GM15510 (cell line): ENCODE measurements around the gene ZNF385C.

Experiments
- POLR2A ChIP-seq: IDR thresholded peaks from 3 replicates; pipeline ENCODE4 v1.6.1; 2011; ENCODE audit warnings: borderline replicate concordance; ENCODE audit not compliant: insufficient read length; ENCODE audit errors: extremely low read depth

The ZNF385C gene

DNA sequence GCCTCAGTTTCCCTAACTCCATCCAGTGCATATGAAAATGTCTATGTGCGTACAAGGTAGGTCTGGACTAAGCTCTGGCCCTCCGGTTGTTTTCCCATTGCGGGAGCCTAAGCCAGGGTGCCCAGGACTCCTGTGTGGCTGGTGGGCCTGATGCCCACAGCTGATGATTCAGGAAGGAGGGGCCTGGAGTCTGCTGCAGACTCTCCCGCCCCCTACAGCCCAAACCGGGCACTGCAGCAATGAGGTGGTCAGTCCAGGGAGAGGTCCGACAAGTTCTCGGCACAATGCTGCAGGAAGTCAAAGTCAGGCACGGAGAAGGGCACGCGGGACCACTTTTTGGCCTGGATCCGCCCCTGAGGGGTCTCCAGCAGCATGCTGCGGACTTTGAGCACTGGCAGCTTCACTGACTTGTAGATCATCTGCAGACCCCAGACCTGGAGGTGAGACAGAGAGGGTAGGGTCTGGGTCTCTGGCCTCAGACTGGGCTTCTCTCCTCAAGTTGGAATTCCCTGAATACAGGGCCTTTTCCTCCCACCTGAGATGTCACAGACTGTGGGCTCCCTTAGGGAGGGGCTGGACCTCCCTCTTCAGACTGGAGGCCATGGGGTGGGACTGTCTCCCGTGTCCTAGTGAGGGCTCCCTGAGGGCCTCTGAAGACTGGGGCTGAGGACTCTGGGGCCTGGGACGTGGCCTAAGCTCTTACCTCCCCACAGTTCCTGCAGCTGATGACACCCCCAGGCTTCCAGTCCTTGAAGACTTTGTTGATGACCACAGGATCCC, 3.4 kb upstream of the ZNF385C start:
- no peak for TF ChIP-seq POLR2A

DNA sequence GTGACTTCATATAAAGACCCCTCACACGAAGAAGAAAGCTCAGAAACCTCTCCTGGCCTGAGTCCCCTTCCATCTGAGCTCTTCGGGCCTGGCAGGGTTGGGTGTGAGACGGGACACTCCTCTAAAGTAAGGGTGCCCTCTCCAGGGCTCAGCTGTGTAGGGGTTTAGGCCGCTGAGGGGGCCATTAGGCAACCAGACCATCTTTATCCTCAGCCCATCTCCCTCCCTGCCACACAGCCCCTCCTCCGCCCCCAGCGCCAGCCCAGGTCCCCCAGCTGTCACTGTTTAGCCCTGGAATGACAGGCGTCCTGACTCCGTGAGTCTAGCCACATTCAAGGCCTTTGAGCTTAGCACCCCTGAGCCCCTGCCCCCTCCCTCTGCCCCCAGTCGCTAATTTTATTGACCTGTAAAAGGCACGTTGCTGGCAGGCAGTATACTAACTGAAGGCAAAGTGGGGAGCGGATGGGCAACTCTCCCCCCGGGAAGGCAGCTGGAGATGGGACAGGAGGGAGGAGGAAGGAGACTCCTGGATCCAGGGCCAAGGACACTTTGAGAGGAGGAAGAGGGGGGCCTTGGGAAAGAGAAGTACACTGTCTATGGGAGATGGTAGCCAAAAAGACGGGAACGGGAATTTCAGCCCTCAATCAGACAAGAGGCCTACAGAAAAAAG, 592 bp upstream of the ZNF385C start:
- TF ChIP-seq POLR2A: no peak

DNA sequence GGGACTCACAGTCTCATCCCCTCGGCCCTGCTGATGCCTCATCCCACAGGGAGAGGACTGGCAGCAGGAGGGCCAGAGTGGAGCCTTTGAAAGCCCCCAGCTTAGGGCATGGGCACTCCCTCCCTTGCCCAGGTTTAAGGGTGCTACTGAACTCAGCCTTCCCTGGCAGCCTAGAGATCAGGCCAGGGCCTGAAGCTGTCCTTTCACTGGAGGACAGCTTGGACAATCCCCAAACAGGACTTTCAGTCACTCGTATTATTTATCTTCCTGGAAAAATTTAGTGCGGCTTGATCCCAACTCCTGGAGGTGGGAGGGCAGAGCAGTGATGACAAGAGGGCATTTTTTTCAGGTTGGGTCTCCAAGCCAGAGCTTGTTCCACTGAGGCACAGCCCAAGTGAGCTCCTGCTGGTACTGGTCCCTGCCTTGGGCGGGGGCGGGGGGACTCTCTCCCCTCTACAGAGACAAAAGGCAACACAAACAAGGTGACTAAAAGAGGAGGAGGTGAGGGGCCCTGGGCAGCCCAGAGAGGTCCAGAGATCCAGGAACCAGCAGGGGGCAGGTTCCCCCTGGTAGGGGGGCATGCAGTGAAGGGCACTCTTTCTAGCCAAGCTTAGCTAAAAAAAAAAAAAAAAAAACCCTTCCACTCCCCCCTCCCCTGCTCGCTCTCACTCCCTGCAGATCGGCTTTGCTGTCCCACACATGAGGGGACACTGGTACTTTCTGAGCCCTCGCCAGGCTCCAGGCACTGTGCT, 1.7 kb downstream of the ZNF385C start:
- no peak for TF ChIP-seq POLR2A

DNA sequence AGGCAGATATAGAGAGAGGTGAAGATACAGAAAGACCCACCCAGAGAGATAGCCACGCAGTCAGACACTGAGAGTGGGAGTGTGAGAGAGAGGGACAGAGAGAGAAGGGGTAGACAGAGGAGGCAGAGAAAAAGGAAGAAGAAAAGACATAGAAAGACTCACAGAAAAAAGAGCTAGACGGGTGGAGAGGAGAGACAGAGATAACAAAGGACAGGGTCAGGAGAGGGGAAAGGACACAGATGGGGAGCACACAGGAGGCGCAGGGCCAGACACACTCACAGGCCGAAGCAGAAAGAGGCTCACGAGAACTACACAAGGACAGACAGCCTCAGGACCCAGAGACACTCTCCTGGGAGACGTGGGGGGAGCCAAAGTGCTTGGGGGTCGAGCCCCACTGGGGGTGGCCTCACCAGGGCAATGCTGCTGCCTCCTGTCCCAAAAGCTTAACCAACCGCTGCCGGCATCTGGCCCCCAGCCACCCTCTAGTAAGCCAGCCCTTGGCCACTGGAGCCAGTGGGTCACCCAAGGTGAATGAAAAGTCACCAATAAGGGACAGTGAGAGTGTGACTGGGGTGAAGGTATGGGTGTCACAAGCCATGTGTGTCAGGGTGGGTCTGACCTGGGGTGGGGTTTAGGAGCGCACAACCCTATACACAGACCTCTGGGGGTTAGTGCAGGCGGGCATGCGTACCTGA, 3.8 kb downstream of the ZNF385C start:
- no peak for TF ChIP-seq POLR2A

DNA sequence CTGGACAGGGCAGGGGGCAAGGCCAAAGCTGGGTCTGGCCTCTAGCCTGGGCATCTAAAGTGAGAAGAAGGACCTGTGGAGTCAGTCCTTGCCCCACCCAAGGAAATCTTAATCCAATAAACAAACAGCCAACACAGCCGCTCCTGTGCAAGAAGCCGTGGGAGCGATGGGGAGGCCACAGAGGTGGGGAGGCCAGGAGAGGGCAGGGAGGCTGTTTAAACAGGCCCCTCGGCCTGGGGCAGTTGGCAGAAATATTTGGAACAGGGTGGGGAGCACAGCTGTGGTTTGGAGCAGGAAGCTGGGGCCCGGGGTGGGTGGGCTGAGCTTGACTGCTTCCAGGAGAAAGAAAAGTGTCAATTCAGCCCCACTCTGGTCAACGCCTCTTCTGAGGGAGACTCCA, 5.3 kb downstream of the ZNF385C start:
- TF ChIP-seq POLR2A: no peak

DNA sequence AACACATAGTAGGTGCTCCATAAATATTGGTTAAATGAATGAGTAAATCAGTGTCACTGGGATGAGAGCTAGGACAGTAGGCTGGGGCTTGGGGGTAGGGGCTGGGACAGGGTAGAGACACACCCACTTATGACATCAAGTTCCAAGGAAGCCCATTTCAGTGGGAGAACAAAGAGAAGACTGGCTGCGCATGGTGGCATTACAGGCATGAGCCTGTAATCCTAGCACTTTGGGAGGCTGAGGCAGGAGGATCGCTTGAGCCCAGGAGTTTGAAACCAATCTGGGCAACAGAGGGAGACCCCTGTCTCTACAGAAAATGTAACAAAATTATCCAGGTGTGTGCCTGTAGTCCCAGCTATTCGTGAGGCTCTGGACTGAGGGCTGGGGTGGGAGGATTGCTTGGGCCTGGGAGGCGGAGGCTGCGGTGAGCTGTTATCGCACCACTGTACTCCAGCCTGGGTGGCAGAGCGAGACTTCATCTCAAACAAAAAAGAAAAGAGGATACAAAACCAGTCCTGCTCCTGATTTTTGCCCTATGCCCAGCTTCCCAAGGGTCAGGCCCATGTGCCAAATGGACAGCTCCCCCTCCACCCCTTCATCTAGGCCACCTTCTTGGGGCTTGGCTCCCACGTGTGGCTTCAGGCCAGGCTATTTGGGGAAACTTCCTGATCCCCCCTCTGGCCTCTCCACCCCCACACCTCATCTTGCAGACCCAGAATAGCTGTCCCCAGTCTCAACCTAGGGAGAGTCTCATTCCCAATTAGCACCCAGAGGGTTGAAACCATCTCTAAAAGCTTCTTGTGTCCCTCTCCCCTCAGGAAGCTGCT, 7.1 kb downstream of the ZNF385C start:
- no peak for TF ChIP-seq POLR2A

DNA sequence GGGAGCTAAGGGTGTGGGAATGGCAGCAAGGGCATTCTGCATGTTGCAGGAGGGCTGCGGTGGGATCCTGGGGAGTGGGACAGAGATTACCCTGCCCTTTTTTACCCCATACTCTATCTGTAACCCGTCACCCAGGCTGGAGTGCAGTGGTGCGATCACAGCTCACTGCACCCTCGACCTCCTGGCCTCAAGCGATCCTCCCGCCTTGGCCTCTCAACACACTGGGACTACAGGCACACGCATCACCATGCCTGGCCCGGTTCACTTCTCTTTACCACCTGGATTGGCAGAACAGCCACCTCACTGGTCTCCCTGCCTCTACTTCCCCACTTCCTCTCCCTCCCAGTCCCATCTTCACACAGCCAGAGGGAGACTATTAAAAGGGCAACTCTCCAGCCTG, 9.5 kb downstream of the ZNF385C start:
- no peak for TF ChIP-seq POLR2A

DNA sequence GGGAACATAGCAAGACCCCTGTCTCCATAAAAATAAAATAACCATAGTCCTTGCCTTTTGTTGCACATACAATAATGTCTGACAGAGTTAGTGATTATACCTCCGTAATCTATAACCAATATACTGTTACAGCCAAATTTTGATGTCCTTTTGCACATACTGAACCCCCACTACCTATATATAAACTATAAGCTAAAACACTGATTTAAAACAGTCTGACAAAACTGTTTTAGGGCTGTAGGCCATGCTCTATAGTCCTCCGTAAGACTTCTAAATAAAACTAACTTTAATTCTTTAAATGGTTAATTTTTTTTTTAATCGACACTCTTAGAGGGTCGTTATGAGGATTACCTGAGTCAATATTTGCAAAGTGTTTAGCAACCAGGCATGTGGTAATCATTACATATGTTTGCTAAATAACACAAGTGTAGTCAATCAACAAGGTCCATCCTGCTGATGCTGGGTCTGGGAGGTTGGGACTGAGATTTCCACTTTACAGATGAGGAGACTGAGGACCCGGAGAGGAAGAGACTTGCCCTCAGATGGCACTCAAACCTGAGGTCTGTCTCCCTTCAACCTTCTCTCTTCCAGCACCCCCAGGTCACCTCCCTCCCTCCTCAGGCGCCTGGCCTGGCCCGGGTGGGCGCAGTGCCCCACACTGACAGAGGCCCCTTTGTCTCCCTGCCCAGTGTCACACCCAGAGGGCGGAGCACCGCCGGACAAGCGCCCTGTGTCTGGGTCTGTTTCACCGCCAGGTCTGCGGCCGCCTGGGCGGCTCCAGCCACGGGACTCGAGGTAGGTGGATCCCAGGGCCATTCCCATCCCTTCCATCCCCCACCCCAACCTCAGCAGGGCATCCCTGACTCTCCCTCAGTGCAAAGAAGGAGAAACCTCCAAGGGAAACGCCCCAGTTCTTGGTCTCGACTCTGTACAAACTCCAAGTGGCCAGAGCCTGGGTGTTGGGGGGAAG, 10.3 kb downstream of the ZNF385C start:
- no peak for TF ChIP-seq POLR2A

DNA sequence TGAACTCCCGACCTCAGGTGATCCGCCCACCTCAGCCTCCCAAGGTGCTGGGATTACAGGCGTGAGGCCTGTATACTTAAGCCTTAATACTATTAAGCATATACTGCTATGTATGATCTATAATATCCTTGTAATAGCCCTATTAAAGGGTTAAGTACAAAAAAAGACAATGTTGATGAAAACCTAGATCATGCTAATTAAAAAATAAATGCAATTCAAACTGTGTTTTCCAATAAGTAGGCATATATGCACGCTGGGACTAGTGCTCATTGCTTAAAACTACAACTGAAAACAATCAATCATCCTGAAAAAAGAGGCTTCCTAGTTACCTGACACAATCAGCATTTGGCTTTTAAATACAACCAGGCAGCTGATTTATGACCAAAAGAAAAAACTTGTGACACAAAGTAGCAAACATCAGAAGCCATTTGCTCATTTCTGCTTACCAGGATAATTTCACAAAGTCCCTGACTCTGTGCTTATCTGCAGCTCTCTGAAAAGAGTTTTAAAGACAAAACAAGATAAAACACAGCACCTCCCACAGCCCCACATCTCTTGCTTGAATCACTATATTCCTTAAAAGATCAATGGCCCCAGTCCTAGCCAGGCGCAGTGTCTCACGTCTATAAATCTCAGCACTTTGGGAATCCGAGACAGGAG, 11.1 kb downstream of the ZNF385C start:
- TF ChIP-seq POLR2A: no peak

DNA sequence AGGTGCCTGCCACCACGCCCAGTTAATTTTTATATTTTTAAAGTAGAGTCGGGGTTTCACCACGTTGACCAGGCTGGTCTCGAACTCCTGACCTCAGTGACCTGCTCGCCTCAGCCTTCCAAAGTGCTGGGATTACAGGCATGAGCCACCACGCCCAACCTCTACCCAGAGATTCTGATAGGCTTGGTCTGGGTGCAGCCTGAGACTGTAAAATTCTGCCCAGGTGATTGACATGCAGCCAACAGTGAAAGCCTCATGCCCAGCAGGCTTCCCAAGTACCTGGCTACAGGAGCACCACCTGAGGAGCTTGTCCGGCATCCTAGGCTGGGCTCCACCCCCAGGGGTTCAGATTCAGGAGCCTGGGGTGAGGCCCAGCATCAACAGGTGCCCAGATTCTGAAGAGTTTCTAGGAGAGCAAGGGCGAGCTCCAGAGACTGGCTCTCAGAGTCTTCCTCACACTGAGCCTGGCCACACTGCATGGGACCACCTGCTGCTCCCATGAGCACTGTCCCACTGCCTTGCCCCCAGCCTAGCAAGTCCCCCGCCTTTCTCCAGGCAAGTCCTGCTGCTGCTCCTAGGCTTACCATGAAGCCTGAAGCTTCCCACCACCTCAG, 16.6 kb downstream of the ZNF385C start:
- no peak for TF ChIP-seq POLR2A

DNA sequence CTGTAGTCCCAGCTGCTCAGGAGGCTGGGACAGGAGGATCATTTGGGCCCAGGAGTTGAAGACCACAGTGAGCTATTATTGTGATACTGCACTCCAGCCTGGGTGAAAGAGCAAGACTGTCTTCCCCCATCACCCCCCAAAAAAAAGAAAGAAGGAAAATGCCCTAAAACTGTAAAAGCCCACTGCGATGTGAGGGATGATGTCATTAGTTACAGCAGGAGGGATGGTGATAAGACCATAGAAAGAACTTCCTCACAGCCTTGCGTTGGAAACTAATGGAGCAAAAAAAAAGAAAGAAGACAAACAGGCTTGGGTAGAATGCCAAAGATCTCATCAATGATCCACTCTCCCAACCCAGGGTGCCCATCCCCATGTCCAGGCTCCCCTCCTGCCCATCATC, 18.7 kb downstream of the ZNF385C start:
- TF ChIP-seq POLR2A: no peak

DNA sequence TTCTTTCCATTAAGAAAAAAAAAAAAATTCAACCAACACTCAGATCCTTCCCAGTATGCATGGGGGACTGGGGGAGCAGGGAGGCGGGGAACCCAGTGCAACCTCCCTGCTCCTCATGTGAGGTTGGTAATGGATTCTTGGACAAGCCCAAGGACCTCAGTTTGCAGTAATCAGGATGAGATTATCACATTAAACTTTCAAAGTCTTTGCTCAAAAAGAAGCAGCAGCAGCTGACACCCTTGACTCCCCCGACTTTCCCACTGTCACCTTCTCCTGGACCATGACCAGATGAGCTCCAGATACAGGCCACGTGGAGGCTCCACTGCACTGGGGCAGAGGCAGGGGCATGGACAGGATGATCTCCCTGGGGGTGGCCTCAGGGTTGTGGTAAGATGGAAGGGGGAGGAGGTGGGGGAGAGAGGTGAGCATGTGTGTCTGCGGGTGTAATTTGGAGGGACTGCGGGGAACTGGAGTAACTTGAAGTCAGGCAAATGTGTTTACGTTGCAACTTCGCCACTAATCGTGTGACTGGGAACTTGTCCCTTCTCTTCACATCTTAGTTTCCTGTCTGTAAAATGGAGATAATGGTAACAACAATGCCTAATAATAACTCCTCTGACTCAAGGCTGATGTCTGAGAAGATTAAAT, 19.8 kb downstream of the ZNF385C start:
- no peak for TF ChIP-seq POLR2A

DNA sequence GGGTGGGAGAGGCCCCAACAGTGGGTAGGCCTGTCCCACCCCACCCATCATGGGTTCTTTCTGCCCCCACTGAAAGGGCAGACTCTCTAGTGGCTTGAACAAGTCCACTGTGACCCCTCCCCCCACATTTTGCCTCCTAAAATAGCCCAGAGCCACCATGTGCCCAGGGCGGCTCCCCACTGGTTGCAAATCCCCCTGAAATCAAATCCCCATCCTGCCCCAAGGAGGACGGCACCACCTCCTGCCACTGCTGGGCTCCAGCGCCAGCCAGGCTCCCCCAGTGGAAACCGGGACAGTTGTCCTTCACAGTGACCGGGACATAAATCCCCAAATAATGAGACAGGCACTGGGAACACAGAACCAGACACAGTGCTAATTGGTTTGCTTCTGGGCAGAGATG, 20.5 kb downstream of the ZNF385C start:
- TF ChIP-seq POLR2A: no peak
